ENCODE data around the gene NENF. TPM values are rescaled to one million over a fixed set of nuclear protein-coding genes. Genes with fewer than 3 reads are reported as not detected.

Gene NENF
- total RNA-seq, 1 experiment from 2014 or later, result 72.4 TPM

- Histone ChIP-seq H3K4me1 (ENCODE audit: control insufficient read depth, insufficient read depth, low read length) (peaks cover 32% of the 10 kb centered on the region), H3K36me3 (ENCODE audit: control insufficient read depth, insufficient read depth, low read length) (no peaks in the 10 kb centered on the region), H3K27ac (ENCODE audit: low read length) (peak overlapping the region; percentile 46; the same call in 1 of the 2 replicates), H3K9me3 (ENCODE audit: control insufficient read depth, insufficient read depth, low read depth, low read length) (no peaks in the 10 kb centered on the region), H3K27me3 (ENCODE audit: control insufficient read depth, insufficient read depth, low read length) (no peaks in the 10 kb centered on the region), H3K4me3 (ENCODE audit: low read depth in 2 of 2, low read length in 2 of 2) (no peak overlapping the region)
- in situ Hi-C loops (cut with HindIII; ENCODE audit: low pct_unique_long_range_greater_than_20kb, low sequenced_read_pairs), result no loop called here
- ChIA-PET CTCF (no interaction called here), POLR2A (no interaction called here)
- DNase-seq (ENCODE audit: low read depth, low spot score) (no peak), ATAC-seq (no peak)
- TF ChIP-seq SIN3A (IDR thresholded peaks at IDR 0.05; ENCODE audit: borderline replicate concordance, insufficient read depth, low read depth, low read length) (no peak), TCF7L2 (IDR thresholded peaks at IDR 0.05; ENCODE audit: low read depth, low read length) (no peak), CTCF (IDR thresholded peaks at IDR 0.05) (no peak), POLR2AphosphoS5 (IDR thresholded peaks at IDR 0.05; ENCODE audit: low read depth, low read length) (no peak), REST (IDR thresholded peaks at IDR 0.05; ENCODE audit: insufficient read depth in 1 of 2, low read depth in 2 of 2, low read length in 1 of 2) (no peak)
- no TSS peak for BruUV-seq (replicated peaks)
- intact Hi-C loops (cut with micrococcal nuclease; ENCODE audit: unreplicated experiment), result loop anchor here (5.0 kb wide), 1 partner anchor 111 kb away; no protein-coding TSS in a partner anchor
Measured at GRCh38 chr1:212486619-212486975, 53.9 kb downstream of the NENF start.

- POLR2A ChIA-PET, result no interaction called here
- in situ Hi-C loops (cut with HindIII; ENCODE audit: low pct_unique_long_range_greater_than_20kb, low sequenced_read_pairs), result no loop called here
- peaks cover 28% of the 10 kb centered on the region for H3K4me1 ChIP-seq (ENCODE audit: control insufficient read depth, insufficient read depth, low read length)
Measured at GRCh38 chr1:212487286-212487685, 54.6 kb downstream of the NENF start.

More at GRCh38 chr1:212487286-212487685, 54.6 kb downstream of the NENF start:
- no peak overlapping the region for H3K27ac ChIP-seq (ENCODE audit: low read length)
- no TSS peak for BruUV-seq (replicated peaks)
- H3K9me3 ChIP-seq (ENCODE audit: control insufficient read depth, insufficient read depth, low read depth, low read length), result no peaks in the 10 kb centered on the region
- intact Hi-C loops (cut with micrococcal nuclease; ENCODE audit: unreplicated experiment), result loop anchor here (5.0 kb wide), 1 partner anchor 110 kb away; no protein-coding TSS in a partner anchor
- no peaks in the 10 kb centered on the region for H3K27me3 ChIP-seq (ENCODE audit: control insufficient read depth, insufficient read depth, low read length)
- no peak for ATAC-seq
- CTCF ChIA-PET, result no interaction called here
- no peak overlapping the region for H3K4me3 ChIP-seq (ENCODE audit: low read depth in 2 of 2, low read length in 2 of 2)
- DNase-seq (ENCODE audit: low read depth, low spot score), result no peak
- TF ChIP-seq REST (IDR thresholded peaks at IDR 0.05; ENCODE audit: insufficient read depth in 1 of 2, low read depth in 2 of 2, low read length in 1 of 2), result no peak
- TF ChIP-seq SIN3A (IDR thresholded peaks at IDR 0.05; ENCODE audit: borderline replicate concordance, insufficient read depth, low read depth, low read length), result no peak
- TF ChIP-seq CTCF (IDR thresholded peaks at IDR 0.05), result no peak
- no peak for TF ChIP-seq TCF7L2 (IDR thresholded peaks at IDR 0.05; ENCODE audit: low read depth, low read length)
- no peak for TF ChIP-seq POLR2AphosphoS5 (IDR thresholded peaks at IDR 0.05; ENCODE audit: low read depth, low read length)
- H3K36me3 ChIP-seq (ENCODE audit: control insufficient read depth, insufficient read depth, low read length), result no peaks in the 10 kb centered on the region
